GM18502 (cell line): Measurements from ENCODE around the gene LTO1.
A peak's percentile ranks its signal among the peaks of the same experiment; 100 is the strongest.

ENCODE experiments used
- ATAC-seq: cut with Tn5 transposase; IDR thresholded peaks from one replicate; pipeline ENCODE4 v1.9.1; 2021; ENCODE audit warnings: mild to moderate bottlenecking; ENCODE audit not compliant: unreplicated experiment, poor library complexity

The LTO1 gene

GRCh38 chr11:69674886-69675714 is at the start of gene LTO1:
LTO1 (minus strand) TSS chr11:69675353; CDS start chr11:69675239, 114 bp downstream.
- peak; percentile 87 for ATAC-seq

- ATAC-seq: no peak
Observed at GRCh38 chr11:69721745-69722144, 46.6 kb upstream of the LTO1 start.

- ATAC-seq: no peak
Observed at GRCh38 chr11:69721106-69721505, 46.0 kb upstream of the LTO1 start.

GRCh38 chr11:69718912-69719311 is 43.8 kb upstream of the LTO1 start:
- ATAC-seq: no peak

GRCh38 chr11:69718147-69718546 is 43.0 kb upstream of the LTO1 start:
- no peak for ATAC-seq

GRCh38 chr11:69716891-69717747 is 42.0 kb upstream of the LTO1 start:
- no peak for ATAC-seq

- no peak for ATAC-seq
Observed at GRCh38 chr11:69716099-69716498, 40.9 kb upstream of the LTO1 start.

- no peak for ATAC-seq
Observed at GRCh38 chr11:69715446-69715845, 40.3 kb upstream of the LTO1 start.

- no peak for ATAC-seq
Observed at GRCh38 chr11:69711822-69712801, 37.0 kb upstream of the LTO1 start.

- ATAC-seq: no peak
Observed at GRCh38 chr11:69708736-69709401, 33.7 kb upstream of the LTO1 start.

GRCh38 chr11:69707176-69707575 is 32.0 kb upstream of the LTO1 start:
- no peak for ATAC-seq

- no peak for ATAC-seq
Observed at GRCh38 chr11:69705901-69706787, 31.0 kb upstream of the LTO1 start.

- no peak for ATAC-seq
Observed at GRCh38 chr11:69705351-69705811, 30.2 kb upstream of the LTO1 start.

GRCh38 chr11:69704508-69705253 is 29.5 kb upstream of the LTO1 start:
- no peak for ATAC-seq

- no peak for ATAC-seq
Observed at GRCh38 chr11:69703768-69704507, 28.8 kb upstream of the LTO1 start, which contains the start of gene FGF19. FGF19 (minus strand) TSS chr11:69704022; CDS start chr11:69703876, 146 bp downstream.

GRCh38 chr11:69703453-69703767 is 28.3 kb upstream of the LTO1 start:
- no peak for ATAC-seq

- ATAC-seq: no peak
Observed at GRCh38 chr11:69702769-69703452, 27.8 kb upstream of the LTO1 start.
